ENCODE measurements around the gene ST6GALNAC4.

Gene ST6GALNAC4

DNA sequence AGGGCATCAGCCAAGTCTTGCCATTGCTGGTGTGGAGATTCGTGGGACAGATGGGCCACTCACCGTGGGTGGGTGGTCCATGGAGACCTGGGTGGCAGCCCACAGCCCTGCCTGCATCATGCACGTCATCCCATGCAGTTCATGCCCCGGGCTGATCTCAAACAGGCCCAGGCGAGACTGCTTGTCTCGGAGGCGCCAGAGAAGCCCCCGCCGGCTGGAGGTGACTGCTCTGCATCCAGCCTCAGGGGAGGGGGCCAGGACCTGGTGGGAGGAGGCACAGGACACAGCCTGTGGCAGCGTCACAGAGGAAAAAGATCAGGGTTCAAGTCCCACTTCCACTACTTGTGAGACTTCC lies 12.8 kb upstream of the ST6GALNAC4 start:
- DNase-seq (ENCODE audit: low read depth in 2 of 2) = no peak

DNA sequence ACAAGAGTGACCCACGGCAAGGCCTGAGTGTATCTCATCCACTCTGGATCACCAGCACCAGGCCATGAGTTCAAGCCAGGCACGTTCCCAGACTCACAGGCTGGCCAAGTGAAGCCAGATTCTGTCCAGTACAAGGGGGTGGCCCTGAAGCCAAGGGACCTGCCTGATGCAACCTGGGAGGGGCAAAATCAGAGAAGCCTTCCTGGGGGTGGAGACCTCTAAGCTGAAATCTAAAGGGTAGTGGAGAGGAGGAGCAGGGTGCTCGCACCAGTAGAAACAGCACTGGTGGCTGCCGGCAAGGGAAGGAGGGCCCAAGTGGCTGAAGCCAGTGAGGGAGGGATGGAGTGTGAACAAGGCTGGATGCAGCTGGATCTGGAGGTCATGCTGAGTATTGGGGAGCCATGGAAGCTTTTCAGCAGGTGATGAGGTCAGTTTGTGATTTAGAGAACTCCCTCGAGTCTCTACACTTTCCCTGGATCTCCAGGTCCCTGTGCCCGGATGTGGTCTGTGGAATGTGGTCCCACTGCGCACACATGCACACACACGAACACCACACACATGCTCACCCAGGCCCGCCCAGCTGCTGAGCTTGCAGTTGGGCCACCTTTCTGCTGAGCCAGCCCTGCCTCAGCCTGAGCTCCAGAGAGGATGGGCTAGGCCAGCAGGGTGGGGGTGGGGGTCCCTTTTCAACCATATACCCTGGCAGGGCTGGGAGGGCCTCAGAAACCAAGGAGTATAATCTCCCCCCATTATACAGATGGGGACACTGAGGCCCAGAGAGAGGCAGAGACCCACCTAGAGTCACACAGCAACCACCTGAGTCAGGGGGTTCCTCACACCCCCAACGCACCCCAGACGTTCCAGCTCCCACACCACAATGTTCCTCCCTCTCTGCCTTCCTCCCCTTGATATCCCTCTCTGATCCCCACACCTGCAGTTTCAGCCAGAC lies 12.1 kb upstream of the ST6GALNAC4 start:
- no peak for DNase-seq (ENCODE audit: low read depth in 2 of 2)

DNA sequence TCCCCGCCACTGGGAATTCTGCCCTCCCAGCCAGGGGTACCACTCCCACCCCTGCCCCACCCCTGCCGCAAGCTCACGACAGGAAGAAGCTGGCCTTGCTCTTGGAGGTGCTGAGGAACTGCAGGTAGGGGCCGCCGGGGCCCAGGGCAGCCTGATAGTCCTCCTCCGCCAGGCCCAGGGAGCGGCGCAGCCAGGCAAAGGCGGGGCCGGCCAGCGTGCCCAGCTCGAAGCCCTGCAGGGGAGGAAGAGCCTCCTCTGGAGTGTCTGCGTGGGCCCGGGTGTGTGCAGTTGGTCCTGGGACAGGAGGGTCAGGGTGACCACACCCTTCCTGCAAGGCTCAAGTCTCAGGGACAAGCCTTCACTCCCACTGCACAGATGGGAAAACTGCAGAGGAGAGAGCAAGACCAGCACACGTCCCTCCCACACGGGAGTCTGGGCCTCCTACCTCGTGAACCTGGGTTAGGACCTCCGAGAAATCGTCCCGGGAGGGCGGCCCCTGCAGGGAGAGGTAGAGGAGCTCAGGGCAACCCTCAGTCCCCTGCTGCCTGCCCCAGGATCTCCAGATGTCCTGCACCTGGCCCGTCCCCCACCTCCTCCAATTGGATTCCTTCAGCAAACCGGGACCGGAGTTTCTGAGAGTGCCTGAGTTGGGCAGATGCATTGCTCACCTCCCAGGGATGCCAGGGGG lies 11.3 kb upstream of the ST6GALNAC4 start:
- DNase-seq (ENCODE audit: low read depth in 2 of 2) = no peak

DNA sequence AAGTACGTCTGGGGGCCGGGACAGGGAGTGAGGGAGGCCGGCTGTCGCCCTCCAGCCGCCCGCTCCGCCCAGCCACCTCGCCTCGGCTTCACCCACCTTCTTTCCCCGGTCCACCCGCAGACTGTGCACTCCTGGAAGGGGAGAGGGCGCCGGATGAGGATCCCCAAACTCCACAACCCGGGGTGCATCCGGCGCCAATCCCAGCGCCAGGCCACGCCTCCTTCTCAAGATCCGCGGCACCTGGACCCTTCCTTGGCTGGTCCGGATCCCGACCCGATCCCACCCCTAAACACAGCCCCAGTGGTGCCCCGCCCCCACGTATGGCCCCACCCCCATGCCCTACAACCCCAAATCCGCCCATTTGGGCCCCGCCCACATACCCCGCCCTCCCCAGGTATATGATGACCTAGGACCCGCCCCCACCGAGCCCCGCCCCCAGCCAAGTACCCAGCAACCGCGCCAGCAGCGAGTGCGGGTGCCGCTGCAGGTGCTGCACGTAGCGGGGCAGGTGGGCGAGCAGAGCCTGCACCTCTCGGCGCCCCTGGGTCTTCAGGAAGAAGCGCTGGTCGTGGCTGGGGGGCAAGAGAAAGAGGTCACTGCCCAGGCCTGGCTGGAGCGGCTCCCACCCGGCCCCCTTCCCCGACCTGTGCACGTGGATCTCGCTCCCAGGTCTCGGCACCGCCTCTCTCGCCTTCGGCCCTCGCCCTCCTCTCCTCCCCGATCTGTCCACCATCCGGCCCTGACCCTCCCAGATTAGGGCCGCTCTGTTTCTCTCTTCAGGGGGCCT lies 10.6 kb upstream of the ST6GALNAC4 start:
- no peak for DNase-seq (ENCODE audit: low read depth in 2 of 2)

DNA sequence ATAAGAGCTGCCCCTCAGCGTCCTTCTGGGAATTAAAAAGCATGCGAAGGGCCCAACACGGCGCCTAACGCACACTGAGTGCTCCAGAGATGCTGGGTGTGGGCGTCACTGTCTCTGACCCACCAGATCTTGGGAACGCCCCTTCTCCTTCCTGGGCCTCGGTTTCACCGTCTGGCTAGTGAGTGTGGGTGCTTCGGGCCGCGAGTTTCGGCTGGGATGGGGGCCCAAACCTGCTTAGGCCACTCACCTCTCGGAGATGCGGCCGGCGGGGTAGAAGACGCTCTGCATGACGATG lies 10.0 kb upstream of the ST6GALNAC4 start:
- DNase-seq (ENCODE audit: low read depth in 2 of 2) = no peak

DNA sequence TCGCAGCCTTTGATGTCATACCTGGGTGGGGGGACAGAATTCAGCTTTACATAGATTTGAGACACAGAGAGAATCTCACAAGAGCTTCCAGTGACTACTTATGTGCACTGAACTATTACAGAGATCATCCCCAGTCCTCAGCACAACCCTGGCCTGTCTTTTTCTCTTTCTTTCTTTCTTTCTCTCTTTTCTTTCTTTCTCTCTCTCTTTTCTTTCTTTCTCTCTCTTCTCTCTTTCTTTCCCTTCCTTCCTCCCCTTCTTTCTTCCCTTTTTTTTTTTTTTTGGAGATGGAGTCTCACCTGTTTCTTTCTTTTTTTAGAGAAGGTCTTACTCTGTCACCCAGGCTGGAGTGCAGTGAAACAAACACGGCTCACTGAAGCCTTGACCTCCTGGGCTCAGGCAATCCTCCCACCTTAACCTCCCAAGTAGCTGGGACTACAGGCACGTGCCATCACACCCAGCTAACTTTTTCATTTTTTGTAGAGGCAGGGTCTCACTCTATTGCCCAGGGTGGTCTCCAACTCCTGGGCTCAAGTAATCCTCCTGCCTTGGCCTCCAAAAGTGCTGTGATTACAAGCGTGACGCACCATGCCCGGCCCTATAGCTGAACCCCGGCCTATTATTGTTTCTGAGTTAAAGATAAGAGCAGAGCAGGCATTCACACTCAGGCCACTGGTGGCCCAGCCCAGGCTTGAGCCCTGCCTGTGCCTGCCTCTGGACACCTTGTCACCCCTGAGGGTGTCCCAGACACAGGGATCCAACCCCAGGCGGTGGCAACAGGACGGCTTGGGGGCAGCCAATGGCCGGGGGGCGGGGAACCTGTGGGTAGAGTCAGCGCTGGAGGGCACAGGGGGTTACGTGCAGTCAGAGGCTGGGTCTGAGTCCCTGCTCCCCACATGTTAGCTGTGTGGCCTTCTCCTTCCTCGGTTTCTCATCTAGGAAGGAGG lies 9.4 kb upstream of the ST6GALNAC4 start:
- DNase-seq (ENCODE audit: low read depth in 2 of 2) = no peak

DNA sequence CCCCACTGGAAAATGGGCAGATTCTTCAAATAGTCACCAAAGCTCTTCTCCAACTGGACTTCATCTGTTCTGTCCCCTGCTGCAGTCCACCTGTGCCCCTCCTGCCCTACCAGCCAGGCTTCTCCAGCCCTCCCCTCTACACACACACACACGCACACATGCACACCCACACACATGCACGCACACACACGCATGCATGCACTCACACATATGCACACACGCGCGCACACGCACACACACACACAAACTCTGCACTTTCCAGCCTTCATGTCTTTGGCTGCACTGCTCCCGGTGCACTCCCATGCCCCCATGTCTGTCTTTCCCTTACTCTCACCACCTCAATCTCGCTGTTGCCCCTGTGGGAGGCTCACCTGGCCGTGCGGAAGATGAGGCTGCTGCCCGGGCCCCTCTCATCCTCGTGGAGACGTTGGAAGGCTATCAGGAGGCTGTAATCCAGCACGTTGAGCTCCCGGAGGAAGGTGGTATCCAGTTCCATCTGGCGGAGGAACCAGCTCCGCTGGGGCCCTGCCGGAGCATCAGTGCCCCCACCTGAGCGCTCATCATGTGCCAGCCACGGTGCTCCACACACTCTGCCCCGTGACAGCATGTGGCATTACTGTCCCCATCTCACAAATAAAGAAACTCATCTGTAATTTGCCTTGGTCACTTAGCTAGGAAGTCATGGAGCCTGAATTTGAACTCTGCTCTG lies 8.0 kb upstream of the ST6GALNAC4 start:
- no peak for DNase-seq (ENCODE audit: low read depth in 2 of 2)

DNA sequence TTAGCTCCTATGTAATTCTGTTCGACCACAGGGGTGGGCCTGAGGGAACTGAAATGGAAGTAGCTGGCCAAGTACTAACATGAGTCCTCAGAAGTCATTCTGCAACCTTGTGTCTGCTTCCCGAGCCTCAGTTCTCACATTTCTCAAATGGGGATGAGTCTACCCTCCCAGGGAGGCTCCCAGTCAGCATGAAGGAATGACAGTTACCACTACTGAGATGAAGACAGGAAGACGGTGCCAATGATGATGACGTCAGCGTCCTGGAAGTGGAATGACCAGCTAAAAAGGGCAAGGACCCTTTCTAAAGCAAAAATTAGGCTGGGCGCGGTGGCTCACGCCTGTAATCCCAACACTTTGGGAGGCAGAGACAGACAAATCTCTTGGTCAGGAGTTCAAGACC lies 6.9 kb upstream of the ST6GALNAC4 start:
- DNase-seq (ENCODE audit: low read depth in 2 of 2) = peak; percentile 70 to 79

DNA sequence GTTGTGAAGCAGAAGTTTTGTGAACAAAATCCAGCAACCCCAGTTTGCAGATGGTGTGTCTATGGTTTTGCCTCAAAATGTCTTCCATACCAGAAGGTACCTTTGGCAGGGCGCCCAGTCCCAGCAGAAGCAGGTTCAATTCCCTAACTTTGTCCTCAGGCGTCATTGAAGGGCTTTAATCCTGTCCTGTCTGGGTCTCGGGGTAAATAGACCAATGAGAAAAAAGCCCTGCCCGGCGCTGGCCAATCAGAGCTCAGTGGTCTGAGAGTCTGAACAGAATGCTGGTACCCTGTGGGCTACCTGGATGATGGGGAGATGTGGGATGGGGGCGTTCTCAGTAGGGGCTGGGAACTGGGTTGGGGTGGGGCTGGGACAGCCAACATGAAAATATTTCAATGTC lies 6.2 kb upstream of the ST6GALNAC4 start:
- DNase-seq (ENCODE audit: low read depth in 2 of 2) = no peak

DNA sequence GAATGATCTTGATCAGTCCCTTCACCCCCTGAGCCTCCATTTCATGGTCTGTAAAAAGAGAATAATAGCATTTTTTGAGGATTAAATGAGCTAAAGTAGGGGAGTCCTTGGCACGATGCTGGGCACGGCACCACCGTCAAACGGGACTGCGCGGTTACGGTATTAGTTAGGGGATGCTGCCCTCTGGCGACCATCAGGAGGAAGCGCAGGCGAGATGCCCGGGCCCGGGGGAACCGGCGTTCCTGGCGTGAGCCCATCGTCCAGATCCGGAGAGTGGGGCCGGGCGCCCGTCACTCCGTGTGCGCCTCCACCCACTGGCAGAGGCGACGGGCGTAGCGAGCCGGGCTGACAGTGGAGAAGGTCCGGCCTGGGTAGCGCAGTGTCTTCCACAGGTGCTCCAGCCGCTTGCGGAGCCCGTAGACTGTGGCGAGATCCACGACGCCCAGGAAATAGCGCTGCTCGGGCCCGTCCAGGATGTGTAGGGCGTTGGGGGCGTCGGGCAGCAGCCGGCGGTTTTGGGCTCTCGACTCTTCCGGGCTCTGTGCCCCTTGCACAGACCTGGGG lies 4.8 kb upstream of the ST6GALNAC4 start:
- DNase-seq (ENCODE audit: low read depth in 2 of 2) = no peak

DNA sequence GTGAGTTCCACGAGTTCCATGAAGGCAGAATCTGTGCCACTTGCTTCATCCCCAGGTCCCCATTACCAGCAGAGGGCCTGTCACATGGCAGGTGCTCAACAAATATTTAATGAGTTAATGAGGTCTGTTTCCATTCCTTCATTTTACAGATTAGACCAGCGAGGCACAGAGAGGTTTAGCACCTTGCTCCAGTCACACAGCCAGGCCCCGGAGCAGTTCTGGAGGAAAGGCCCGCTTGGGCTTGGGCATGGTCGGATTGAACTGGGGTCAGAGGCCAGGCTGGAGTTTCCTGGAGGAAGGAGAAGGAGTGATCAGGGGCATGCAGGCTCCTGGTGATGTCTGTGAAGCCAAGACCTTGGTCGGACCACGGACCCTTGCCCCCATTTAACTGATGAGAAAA lies 4.0 kb upstream of the ST6GALNAC4 start:
- no peak for DNase-seq (ENCODE audit: low read depth in 2 of 2)

DNA sequence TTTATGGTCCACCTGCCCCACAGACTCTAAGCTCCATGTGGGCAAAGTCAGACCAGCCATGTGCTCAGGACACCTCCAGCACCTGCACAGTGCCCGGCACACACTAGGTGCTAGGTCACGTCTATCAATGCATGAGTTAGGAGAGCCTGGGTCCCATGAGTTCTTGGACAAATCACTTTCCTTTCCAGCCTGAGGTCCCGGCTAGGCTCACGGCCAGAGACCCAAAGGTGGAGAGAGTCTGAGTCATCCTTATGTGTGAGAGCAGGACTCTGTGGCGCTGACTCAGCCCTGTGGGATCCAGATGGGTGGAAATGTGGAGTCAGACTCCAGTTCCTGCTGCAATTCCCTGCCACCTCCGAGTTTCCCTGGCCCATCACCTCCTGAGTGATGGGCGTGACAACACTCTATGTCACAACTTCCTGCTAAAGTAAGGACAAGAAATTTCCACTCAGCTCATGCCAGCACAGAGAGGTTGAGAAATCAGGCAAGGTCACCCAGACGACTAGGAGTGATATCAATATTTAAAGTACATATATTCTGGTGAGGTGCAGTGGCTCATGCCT lies 2.5 kb upstream of the ST6GALNAC4 start:
- DNase-seq (ENCODE audit: low read depth in 2 of 2) = peak; percentile 90 to 91

DNA sequence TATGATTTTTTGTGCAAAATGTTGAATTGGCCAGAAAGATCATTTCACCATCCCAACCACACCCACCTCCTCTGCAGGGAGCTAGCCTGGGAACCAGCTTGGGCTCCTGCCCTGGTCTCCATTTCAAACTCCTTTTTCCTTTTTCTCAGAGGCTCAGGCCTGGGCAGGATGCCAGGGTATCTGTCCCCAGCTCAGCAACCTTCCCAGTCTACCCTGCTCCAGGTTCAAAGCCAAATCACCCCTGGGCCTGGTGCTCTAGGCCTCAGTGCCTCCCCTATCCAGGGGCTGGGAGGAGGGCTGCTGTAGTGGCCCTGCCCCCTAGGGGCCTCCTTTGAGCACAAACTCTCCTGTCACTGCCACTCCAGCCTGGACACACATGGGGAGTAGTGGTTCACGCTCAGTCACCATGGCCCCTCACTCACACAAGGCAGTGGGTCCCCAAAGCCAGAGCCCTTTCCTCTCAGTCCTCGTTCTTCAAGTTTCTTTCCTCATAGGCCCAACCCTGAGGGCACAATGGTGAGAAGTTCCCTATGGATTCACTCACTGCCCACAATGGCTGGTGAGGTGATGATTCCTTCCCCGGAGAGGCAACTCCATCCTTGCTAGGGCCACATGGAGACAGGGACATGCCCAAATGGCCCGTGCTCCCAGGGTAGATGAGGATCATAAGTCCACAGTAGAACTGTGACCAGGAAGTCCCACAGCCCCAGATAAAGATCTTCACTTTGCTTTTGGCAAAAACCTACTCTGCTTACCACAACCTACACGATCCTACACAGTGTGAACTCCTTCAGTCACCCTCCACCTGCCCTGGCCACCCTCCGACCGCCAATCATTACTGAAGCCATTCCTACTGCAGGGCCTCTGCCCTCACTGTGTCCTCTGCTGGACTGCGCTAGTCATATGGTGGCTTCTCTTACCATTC lies 1.6 kb upstream of the ST6GALNAC4 start:
- no peak for DNase-seq (ENCODE audit: low read depth in 2 of 2)

DNA sequence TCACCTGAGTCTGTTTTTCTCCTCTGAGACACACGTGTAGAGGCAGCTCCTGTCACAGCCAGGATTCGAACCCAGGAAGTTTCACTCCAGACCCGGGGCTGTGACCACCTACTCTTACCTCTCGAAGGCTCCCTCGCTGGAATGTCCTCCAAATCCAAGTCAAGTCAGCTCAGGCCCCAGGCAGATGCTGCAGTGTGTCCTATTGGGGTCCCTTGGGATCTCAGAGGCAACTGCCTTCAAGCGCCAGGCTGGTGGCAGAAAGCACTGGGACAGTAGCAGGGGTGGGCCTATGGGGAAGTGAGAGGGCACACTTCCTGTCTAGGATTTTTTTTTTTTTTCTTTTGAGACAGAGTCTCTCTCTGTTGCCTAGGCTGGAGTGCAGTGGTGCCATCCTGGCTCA lies 762 bp upstream of the ST6GALNAC4 start:
- no peak for DNase-seq (ENCODE audit: low read depth in 2 of 2)

DNA sequence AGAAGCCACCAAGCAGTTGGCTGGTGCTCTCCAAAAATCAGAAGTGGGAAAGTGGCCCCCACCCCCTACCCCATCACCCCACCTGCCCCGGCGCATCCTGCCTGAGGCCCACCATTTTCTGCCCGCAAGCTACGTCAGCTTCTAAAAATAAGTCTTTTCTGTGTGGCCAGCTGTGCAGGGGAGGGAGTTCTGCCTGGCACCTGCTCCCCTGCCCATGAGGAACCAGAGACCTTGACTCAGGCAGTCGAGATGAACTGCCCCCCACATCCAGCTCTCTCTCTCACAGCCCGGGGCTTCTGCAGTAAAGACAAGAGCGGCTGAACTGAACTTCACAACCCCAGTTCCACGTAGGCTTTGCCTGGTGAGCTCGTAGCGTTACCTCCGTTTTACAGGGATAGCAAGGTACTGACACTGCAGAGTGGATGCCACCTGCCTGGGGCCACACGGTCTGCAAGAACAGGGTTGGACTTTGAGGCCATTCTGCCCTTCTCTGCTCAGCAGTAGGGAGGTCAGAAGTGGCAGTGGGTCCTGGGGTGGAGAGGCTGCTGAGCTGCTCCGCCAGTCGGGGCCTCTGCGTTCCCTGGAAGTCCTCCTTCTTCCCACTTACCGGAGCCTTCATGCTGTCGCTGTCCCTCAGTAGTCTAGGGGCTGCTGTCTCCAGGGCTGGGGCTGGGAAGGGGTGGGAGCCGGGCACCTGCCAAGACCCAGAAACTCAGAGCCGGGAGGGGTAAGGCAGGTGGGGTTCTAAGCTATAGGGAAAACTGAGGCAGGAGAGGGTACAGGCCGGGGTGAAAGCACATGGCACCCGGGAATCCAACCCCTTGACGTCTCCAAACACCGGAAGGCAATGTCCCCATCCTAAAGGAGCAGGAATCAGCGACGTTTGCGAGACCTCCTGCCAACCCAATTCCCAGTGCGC lies 781 bp downstream of the ST6GALNAC4 start:
- DNase-seq (ENCODE audit: low read depth in 2 of 2) = no peak

DNA sequence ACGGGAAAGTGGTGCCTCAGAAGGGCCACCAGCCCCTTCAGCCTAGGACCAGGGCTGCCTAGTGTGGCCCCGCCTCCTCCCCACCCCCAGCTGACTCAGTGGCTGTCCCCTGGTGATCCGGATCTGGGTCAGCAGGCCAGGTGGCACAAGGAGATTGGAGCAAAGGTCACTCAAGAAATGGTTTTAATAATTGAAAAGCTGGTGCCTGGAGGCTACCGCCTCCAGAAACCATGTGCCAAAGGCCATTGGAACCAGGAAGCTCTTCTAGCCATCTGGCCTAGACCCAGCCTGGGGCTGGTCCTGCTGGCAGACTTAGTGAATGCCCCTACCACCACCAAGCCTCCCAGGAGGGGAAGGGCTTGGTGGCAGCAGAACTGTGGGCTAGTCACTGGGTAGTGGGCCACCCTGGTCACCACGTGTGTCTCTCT lies 1.5 kb downstream of the ST6GALNAC4 start:
- DNase-seq (ENCODE audit: low read depth in 2 of 2) = no peak

DNA sequence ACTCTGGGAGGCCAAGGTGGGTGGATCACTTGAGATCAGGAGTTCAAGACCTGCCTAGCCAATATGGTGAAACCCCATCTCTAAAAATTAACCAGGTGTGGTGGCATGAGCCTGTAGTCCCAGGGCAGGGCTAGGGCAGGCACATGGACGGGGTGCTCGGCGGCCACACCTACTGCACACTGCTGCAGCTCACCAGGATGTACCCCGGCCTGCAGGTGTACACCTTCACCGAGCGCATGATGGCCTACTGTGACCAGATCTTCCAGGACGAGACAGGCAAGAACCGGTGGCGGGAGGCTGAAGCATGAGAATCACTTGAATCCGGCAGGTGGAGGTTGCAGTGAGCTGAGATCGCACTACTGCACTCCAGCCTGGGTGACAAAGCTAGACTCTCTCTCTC lies 3.2 kb downstream of the ST6GALNAC4 start:
- no peak for DNase-seq (ENCODE audit: low read depth in 2 of 2)

DNA sequence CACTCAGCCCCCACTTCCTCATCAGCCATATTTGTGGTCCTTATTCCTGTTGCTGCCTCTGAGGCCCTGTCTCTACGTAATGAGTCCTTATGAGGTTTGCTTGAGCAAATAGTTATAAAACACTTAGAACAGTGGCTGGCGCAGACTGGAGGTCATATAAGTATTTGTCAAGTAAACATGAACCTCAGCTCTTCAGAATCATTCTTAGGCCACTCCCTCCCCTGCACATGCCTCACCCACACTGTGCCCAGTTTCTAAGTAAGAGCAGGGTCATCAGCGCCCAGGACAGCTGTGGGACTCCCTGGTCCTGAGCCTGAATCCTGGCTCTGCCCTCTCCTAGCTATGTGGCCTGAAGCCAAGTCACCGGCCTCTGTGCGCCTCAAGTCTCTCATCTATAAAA lies 4.0 kb downstream of the ST6GALNAC4 start:
- DNase-seq (ENCODE audit: low read depth in 2 of 2) = no peak

All from fibroblast of skin of left biceps (primary cell).